HG03095 (cell line): Measurements from ENCODE around the gene MMP24OS.
"Not testable (repeated sequence)": the region's sequence is repeated elsewhere in the genome, so short reads cannot be mapped to it uniquely, and the experiment has no call there.

Experiments used
- ATAC-seq: cut with Tn5 transposase; IDR thresholded peaks from one replicate; pipeline ENCODE4 v1.9.1; 2021; ENCODE audit warnings: moderate library complexity; ENCODE audit not compliant: unreplicated experiment

Gene MMP24OS

GRCh38 chr20:35276408-35276807, 1.5 kb downstream of the MMP24OS start:
- ATAC-seq: no peak

GRCh38 chr20:35275741-35276251, 2.1 kb downstream of the MMP24OS start:
- ATAC-seq: no peak

GRCh38 chr20:35274172-35275092, 3.5 kb downstream of the MMP24OS start:
- no peak for ATAC-seq

- ATAC-seq: no peak
Measured at GRCh38 chr20:35273449-35274171, 4.3 kb downstream of the MMP24OS start.

GRCh38 chr20:35271904-35272303, 6.0 kb downstream of the MMP24OS start:
- ATAC-seq: no peak

- no peak for ATAC-seq
Measured at GRCh38 chr20:35271073-35271882, 6.6 kb downstream of the MMP24OS start.

- ATAC-seq: no peak
Measured at GRCh38 chr20:35270021-35270902, 7.7 kb downstream of the MMP24OS start.

GRCh38 chr20:35269055-35269781, 8.7 kb downstream of the MMP24OS start:
- ATAC-seq: no peak

- ATAC-seq: no peak
Measured at GRCh38 chr20:35267092-35267491, 10.8 kb downstream of the MMP24OS start.

GRCh38 chr20:35264755-35265154, 13.2 kb downstream of the MMP24OS start:
- ATAC-seq: no peak

- ATAC-seq: no peak
Measured at GRCh38 chr20:35263532-35264341, 14.2 kb downstream of the MMP24OS start.

- not testable (repeated sequence) for ATAC-seq
Measured at GRCh38 chr20:35262731-35263531, 15.0 kb downstream of the MMP24OS start.

GRCh38 chr20:35262321-35262720, 15.6 kb downstream of the MMP24OS start:
- not testable (repeated sequence) for ATAC-seq

GRCh38 chr20:35260426-35260825, 17.5 kb downstream of the MMP24OS start:
- ATAC-seq: no peak

- no peak for ATAC-seq
Measured at GRCh38 chr20:35257175-35257909, 20.6 kb downstream of the MMP24OS start.

- no peak for ATAC-seq
Measured at GRCh38 chr20:35254448-35254999, 23.4 kb downstream of the MMP24OS start.

GRCh38 chr20:35253010-35253409, 24.9 kb downstream of the MMP24OS start:
- no peak for ATAC-seq
